LHCN-M2 (cell line): ENCODE measurements around the gene IL1RAP. TPM values are rescaled to one million over a fixed set of nuclear protein-coding genes. Genes with fewer than 3 reads are reported as not detected.
"Not testable (repeated sequence)": the region's sequence is repeated elsewhere in the genome, so short reads cannot be mapped to it uniquely, and the experiment has no call there.

Experiments
- DNase-seq: peaks from one replicate; pipeline ENCODE4 v3.0.0-alpha.2; 2012; ENCODE audit warnings: low read depth
- total RNA-seq: library from RNA; depleted of rRNA; stranded (reverse); fragments of >200 nt; gene quantifications from 2 replicates; pipeline ENCODE4 v1.2.3, GENCODE V29; 2014

Gene IL1RAP
- total RNA-seq, 1 experiment from 2014 or later, result 8.0 TPM

DNA sequence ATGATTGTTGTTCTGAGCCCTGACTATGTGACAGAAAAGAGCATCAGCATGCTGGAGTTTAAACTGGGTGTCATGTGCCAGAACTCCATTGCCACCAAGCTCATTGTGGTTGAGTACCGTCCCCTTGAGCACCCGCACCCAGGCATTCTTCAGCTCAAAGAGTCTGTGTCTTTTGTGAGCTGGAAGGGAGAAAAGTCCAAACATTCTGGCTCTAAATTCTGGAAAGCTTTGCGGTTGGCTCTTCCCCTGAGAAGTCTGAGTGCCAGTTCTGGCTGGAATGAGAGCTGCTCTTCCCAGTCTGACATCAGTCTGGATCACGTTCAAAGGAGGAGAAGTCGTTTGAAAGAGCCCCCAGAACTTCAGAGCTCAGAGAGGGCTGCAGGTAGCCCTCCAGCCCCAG, 142.0 kb downstream of the IL1RAP start:
- DNase-seq, result no peak

DNA sequence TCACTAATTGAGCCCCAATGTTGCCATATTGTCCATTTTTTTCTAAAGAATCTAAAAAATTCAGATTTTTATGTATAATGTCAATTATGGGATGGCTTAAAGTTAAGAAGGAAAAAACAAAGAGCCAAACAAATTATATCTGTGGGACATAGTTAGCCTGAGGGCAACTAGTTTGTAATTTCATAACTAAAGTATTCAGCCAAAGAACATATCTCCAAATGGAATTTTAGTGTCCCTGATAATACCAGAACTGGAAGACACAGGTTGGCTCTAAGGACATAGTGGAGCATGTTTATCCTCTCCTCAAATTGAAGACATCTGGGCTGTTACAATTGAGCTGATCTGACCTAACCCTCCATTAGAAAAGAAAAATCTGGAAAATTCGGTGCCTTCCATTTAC, 144.2 kb downstream of the IL1RAP start:
- no peak for DNase-seq

DNA sequence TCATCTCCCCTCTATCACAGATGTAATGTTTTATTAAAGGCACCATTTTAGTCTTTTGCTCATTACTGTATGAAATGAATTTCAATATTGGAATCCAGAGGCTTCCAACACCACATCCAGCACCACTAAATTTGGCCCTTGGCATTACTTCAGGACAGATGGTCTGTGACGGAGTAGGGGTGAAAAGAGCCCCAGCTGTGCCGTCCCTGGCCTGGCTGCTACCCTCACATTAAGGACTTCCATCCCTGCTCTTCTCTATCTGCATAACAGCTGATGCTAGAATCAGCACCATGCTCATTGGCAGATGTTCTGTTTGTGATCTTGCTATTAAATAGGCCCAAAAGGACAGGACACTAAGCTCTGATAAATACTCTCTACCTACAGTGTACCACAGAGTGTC, 152.9 kb downstream of the IL1RAP start:
- no peak for DNase-seq

DNA sequence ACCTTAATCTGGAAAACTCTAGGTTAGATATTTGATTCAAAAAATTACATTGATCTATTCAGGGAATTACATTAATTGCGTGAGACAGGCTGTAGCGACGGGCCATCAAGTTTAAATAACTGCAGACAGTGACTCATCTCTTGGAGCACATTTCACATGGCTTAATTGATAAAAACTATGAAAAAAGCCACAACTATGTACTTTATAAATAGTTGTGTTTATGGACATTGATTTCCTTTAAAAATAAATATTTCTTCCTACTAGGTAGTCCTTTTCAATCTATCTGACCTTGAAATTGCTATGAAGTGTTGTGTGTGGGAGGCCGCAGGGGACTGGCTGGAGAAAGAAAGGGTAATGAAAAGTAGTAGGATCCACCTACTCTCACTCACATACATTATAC, 157.8 kb downstream of the IL1RAP start:
- no peak for DNase-seq

DNA sequence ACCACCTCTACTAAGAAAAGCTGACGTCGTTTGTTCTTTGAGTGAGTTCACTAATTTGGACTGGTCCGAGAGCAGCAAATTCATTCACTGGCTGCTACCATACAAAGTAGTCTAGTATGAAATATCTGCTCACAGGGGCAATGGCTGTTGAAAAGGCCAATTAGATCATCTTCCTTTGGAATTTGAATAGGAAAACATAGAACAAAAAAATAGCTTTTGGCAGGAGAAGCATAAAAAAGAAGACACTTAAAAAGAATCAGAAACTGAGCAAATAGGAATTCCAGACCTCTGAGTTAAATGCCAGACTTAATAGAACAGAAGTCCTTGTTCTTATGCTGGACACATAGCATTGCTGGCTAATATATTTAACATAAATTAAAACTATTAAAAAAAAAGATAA, 159.3 kb downstream of the IL1RAP start:
- DNase-seq, result no peak

DNA sequence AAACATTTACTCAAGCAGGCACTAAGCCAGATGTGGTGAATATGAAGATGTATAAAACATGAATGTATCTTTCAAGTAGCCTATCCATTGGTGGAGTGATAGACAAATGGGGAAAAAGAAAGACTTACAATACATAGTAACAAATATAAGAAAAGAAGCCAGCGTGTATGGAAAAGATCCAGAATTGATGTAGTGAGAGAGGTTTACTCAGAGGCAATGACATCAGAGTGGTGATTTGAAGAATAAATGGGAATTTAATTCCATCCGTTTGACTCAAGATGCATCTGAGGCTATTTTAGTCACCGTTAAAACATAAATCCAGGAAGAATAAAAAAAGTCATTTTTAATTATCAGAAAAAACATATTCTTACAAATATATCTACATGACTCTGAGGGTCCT, 162.6 kb downstream of the IL1RAP start:
- peak; percentile 27 for DNase-seq

DNA sequence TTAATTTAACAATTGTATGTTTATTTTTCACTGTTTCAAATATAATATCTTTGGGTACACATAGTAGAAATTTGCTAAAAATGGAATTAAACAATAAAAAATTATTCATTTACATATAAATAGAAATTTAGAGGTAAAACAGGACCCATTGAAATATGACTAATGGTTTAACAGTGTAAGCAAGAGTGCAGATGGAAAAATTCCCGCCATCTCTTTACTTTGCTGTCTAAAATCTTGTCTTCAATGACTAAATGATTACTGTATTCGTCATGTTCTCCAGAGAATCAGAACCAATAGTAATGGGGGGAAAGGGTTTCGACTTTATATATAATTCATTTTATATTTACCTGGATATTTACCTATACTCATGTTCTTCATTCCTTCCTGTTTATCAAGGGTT, 163.1 kb downstream of the IL1RAP start:
- DNase-seq, result no peak

DNA sequence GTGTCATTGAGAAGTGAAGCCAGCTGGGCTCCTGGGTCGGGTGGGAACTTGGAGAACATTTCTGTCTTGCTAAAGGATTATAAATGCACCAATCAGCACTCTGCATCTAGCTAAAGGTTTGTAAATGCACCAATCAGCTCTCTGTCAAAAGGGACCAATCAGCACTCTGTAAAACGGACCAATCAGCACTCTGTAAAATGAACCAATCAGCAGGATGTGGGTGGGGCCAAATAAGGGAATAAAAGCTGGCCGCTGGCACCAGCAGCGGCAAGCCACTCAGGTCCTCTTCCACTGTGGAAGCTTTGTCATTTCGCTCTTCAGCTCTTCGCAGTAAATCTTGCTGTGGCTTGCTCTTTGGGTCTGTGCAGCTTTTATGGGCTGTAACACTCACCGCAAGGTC, 164.0 kb downstream of the IL1RAP start:
- not testable (repeated sequence) for DNase-seq

DNA sequence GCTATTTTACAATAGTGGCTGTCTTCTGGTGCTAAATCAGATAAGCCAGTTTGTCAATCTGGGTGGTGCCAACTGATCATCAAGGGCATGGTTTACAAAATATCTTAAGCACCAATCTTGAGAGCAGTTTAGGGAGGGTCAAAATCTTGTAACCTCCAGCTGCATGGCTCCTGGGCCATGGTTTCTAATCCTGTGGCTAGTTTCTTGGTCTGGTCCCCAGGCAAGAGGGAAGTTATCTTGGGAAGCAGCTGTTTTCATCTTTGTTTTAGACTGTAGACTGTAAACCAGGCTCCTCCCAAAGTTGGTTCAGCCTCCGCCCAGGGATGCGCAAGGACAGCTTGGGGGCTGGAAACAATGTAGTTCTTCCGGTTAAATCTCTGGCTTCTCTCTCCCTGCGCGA, 166.8 kb downstream of the IL1RAP start:
- DNase-seq, result no peak

DNA sequence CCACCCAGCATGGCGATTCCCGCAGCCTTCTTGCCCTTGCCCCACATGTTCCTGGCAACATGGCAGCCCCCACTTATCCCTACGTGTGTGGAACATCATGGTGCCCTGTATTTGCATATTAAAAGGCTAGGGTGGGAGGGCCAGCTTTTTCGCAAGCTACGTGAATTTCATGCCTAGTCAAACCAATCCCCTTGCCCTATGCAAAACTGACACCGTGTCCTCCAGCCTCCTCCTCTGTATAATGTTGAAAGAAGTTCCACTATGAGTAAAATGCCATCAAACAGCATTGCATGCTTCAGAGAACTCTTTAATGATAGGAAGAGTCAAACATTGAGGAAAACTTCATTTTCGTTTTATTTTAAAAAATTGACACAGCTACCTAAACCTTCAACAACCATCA, 170.9 kb downstream of the IL1RAP start:
- no peak for DNase-seq

DNA sequence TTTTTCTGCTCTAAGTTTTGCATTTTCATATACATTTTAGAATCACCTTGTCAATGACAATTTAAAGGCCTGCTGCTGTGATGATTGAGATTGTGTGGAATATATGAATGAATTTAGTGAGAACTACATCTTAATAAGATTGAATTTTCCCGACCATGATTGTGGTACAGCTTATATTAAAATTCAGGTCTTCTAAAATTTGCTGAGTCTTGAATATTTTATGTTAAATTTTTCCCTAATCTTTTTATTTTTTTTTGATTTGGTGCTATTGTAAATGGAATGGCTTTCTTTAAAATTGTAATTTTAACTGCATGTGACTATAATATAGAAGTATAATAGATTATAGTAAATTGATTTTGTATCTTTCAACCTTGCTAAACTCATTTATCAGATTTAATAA, 172.1 kb downstream of the IL1RAP start:
- no peak for DNase-seq

DNA sequence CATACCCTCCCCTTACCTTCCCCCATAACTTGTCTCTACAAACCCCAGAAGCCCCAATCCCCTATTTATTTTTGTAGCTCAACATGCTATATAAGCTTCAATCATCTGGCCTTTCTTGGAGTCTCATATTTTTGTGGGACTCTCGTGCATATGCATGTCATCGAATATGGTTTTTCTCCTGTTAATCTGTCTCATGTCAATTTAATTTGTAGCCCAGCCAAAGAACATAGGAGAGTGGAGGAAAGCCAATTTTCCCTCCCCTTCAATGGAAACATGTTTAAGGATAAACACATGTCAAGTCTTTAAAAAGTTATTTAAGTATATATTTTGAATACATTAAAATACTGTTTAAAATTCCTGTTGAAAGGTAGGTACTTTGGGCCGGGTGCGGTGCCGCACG, 176.4 kb downstream of the IL1RAP start:
- DNase-seq, result no peak

DNA sequence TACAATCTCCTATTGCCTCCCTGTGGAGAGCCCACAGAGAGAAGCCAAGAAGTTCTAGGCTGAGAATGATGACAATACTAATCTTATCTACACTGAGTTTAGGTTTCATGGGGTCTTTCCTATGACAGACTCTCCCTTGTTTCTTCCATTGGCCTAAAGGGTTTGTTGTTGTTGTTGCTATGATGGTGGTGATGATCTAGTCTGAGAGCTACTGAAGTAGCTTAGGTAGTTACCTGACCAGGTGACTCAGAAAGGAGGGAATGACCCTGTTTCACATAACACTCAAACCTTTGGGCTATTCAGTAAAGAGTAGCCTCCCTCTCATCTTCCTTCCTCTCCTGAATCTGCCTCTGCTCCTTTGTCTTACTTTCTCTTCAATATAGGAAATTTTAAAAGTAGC, 178.4 kb downstream of the IL1RAP start:
- no peak for DNase-seq

DNA sequence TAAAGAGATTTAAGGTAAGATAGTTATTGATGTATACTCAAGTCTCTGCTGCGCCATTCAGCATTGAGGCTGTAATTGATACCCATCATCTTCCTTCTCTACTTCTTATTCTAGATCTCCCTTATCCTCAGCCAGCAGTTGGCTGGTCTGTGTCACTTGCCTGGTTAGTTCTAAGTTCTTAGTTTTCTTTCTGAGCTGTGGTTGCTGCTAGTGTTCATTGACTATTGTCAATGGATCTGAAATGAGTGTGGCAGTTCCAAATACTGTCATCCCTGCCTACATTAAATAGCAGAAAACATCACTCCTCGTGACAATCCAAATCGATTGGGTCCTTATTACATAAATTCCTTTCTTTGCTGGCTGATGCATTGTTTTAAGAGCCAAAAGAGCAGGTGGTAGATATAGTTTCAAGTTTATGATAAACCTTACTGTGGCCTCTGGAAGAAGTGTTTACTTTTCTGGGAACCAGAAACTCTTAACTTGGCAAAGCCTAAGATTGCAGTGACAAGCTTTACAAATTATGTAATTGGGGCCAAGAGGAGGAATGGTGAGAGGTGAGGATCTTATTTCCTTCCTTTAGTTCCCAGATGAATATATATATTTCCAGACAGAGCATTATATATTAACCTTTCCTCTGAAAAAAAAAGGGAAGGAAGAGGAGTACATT, 180.6 kb downstream of the IL1RAP start:
- DNase-seq, result no peak

DNA sequence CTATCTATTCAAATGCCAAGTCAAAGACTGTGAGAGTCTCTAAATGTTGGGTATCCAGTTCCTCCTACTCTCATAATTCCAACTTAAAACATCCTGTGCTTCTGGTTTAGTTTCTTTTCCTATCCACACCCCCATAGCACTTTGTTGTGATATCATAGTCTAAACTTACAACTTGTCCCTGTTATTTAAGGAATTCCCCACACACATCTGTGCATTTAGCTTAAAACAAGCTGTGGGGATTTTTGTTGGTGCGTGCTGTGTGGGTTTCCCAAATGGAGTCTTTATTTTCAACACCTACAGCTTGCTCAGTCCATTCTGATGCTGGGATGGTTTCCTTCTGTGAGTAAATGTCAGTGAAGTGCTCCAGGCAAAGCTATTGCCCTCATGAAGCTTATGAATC, 181.3 kb downstream of the IL1RAP start:
- DNase-seq, result no peak

DNA sequence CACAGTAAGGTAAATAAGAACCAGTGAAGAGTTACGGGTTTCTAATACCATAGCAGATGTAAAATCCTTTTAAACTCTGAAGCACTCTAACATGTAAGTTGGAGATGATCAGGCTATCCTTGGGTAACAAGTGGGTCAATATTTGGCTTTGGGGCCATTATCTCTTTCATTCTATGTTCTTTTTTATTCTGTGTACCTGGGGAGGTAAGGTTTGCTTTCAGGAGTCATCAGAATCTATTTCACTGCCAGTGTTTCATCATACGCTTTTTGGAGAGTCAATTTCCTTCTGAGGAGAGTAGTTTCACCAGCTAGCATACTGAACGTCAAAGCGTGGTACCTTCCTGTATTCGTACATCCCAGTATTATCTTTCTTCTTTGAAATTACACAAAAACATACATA, 182.1 kb downstream of the IL1RAP start:
- no peak for DNase-seq

DNA sequence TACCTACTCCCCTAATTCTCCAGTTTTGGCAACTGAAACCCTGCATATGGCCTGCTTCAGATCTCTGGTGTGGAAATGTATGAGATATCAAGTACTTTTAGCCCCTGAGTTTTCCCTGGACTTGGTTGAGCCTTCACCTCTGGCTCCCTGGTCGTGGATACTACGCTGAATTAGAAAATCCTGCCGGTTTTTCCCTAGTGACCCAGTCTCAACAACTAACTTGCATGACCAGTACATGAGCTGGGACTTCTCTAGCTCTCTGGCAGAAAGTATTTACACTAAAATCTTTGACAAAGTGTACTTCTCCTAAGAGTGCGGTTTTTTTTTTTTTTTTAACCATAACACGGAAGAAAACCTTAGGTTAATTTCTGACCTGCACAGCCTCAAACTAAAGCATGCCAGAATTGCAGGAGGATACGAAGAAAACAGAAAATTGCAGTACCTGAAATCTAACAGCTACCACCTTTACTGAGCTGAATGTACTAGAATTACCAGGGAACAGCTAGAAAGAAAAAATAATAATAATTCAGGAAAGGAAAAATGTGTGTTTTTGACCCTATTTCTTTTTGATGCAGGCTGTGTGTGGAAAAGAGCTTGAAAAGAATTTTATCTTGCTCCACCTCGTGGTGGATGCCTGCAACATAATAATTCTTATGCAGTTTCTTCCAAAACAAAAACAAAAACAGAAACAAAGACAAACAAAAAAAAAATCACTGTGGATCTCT, 183.1 kb downstream of the IL1RAP start:
- peak; percentile 52 for DNase-seq

DNA sequence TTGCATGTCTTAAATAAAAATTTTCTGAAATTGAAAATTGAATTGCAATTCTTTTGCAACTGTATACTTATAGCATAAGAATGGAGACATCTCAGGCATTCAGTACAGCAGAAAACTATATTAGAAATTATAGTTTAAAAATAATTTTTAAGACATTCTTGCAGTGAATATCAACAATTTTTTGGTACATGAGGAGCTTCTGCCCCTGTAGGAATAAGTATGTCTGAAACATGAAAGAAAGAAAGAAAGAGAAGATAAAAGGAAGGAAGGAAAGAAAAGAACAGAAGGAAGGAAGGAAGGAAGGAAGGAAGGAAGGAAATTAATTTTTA, 183.6 kb downstream of the IL1RAP start:
- no peak for DNase-seq

DNA sequence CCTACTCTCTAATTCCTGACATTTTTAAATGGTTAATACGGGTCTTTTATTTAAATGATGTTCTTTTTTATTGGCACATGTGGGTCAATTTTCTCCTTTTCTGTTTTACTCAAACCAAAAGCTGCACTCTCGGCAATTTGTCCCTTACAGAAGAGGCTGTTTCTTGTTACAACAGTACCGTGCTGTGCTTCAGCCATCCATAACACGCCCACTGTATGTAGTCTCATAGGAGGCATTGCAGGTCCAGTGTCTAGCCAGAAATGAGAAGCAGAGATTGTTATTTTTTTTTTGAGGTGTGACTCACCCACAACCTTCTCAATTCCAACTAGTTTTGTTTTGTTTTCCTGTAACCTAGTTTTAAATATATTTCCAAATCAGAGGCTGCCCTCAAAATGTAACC, 184.0 kb downstream of the IL1RAP start:
- DNase-seq, result peak; percentile 82

DNA sequence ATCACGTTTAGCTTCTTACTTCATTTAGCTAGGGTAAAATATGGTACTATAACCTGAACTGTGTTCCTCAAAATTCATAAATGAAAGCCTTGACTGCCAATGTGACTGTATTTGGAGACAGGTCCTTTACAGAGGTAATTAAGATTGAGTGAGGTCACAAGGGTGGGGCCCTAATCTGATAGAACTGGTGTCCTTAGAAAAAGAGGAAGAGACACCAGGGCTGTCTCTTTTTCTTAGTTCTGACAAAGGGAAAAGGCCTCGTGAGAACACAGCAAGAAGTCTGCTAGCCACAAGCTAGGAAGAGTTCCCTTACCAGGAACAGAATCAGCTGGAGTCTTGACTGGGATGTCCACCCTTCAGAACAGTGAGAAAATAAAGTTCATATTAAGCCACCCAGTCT, 185.9 kb downstream of the IL1RAP start:
- DNase-seq, result no peak

DNA sequence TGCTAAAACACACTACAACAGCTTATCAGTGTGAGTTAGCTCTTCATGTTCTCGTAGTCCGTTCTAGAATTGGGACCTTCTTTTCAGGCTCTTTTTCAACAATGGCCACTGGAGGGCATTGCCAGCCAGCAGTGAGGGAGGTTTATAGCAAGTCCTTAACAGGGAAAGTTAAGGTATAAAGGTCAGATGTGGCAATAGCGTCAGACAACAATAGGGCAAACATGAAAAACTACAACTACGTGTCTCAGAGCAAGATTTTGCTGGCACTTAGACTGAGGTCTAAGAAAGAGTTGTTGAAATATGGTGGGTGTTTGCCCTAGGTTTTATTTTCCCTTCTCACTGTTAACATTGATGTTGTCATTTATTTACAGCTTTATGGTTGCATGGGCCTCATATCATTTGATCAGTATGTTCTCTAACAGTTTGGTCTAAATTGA, 187.2 kb downstream of the IL1RAP start:
- DNase-seq, result peak; percentile 80

DNA sequence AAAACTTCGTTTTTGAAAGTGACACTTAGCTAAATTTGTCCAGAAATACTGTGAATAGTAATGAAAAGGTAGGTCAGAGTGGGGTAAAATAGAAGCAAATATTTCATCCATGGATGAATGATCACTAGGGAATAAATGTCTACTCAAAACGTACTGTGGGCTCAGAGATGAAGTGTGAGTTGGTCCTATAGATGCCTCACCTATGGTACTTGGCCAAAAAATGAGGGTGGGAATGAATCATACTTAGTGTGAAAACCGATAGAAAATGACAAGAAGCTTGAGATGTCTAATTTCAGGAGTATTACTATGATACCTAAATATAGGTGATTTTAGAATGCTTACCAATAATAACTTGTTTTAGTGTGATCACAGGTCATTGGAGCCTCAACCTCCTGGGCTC, 192.7 kb downstream of the IL1RAP start:
- DNase-seq, result no peak
